IPS-20b (cell line): ENCODE measurements around the gene LNP1.
"Not testable (repeated sequence)": the region's sequence is repeated elsewhere in the genome, so short reads cannot be mapped to it uniquely, and the experiment has no call there.

Experiments
- H3K27ac ChIP-seq: one replicate; pipeline ENCODE4 v1.5.1; 2013; ENCODE audit warnings: low read length
- H3K27me3 ChIP-seq: 2 replicates; pipeline ENCODE4 v1.6.1; 2013; ENCODE audit warnings: mild to moderate bottlenecking, low read length, inconsistent platforms; ENCODE audit not compliant: insufficient read depth
- H3K36me3 ChIP-seq: 2 replicates; pipeline ENCODE4 v1.6.1; 2013; ENCODE audit warnings: low read depth, mild to moderate bottlenecking, inconsistent platforms, low read length, moderate library complexity; ENCODE audit not compliant: insufficient read depth
- H3K4me1 ChIP-seq: 2 replicates; pipeline ENCODE4 v1.6.1; 2013; ENCODE audit warnings: mild to moderate bottlenecking, control low read depth, inconsistent platforms, low read length, moderate library complexity; ENCODE audit not compliant: insufficient read depth
- H3K4me3 ChIP-seq: 2 replicates; pipeline ENCODE4 v1.5.1; 2013; ENCODE audit warnings: mild to moderate bottlenecking, low read length, inconsistent platforms
- H3K9ac ChIP-seq: 2 replicates; pipeline ENCODE4 v1.6.1; 2013; ENCODE audit warnings: low read depth, mild to moderate bottlenecking, inconsistent platforms, low read length, moderate library complexity
- H3K9me3 ChIP-seq: 2 replicates; pipeline ENCODE4 v1.6.1; 2013; ENCODE audit warnings: mild to moderate bottlenecking, low read depth, low read length, inconsistent platforms; ENCODE audit not compliant: insufficient read depth

Gene LNP1

DNA sequence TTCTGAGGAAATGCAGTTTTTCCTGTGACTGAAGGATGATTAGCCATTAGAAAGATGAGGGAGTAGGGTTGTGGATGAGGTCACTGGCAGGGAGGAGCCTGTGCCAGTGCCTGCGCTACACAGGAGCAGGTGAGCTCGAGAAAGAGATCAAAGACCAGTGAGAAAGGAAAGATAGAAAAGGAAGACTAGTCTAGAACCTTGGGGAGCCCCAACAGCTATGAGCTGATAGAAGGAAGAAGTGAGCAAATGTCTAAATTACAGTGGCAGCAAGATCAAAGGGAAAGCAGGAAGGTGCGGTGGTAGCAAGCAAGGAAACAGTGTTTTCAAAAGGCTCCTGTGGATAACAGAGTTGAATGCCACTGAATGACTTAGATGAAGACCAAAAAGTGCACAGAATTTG is 39.6 kb downstream of the LNP1 start:
- Histone ChIP-seq H3K27ac (no peak overlapping the region), H3K36me3 (peaks cover 16% of the 10 kb centered on the region; the same call in 1 of the 2 replicates), H3K4me1 (no peaks in the 10 kb centered on the region), H3K9me3 (peaks cover 29% of the 10 kb centered on the region), H3K4me3 (no peak overlapping the region), H3K9ac (no peak overlapping the region), H3K27me3 (no peaks in the 10 kb centered on the region)

DNA sequence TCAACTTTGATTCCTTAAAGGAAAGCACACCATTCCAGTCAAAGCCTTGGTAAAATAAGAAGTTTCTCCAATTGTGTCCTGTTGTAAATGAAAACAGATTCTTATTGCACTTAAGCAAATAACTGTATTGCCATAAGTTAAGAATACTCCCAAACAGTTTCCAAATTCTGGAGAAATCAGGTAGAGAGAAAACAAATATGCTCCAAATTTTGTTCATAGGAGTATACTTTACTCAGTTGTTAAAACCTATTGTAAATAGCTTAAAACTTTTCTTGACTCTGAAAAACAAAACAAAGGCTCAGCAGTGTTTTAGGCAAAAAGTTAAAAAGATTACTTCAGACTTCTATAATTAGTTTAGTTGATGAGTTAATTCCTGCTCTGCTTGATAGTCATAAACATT is 42.4 kb downstream of the LNP1 start:
- Histone ChIP-seq H3K4me1 (no peaks in the 10 kb centered on the region), H3K9ac (no peak overlapping the region), H3K9me3 (peaks cover 37% of the 10 kb centered on the region), H3K27me3 (no peaks in the 10 kb centered on the region), H3K4me3 (no peak overlapping the region), H3K27ac (no peak overlapping the region), H3K36me3 (peaks cover 16% of the 10 kb centered on the region; the same call in 1 of the 2 replicates)

DNA sequence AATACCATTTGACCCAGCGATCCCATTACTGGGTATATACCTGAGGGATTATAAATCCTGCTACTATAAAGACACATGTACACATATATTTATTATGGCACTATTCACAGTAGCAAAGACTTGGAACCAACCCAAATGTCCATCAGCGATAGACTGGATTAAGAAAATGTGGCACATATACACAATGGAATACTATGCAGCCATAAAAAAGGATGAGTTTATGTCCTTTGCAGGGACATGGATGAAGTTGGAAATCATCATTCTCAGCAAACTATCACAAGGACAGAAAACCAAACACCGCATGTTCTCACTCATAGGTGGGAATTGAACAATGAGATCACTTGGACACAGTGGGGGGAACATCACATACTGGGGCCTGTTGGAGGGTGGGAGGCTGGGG is 45.7 kb downstream of the LNP1 start:
- H3K4me3 ChIP-seq, H3K9ac ChIP-seq, H3K27me3 ChIP-seq, H3K27ac ChIP-seq, H3K4me1 ChIP-seq: not testable (repeated sequence)
- Histone ChIP-seq H3K9me3 (peaks cover 37% of the 10 kb centered on the region), H3K36me3 (peaks cover 16% of the 10 kb centered on the region; the same call in 1 of the 2 replicates)

DNA sequence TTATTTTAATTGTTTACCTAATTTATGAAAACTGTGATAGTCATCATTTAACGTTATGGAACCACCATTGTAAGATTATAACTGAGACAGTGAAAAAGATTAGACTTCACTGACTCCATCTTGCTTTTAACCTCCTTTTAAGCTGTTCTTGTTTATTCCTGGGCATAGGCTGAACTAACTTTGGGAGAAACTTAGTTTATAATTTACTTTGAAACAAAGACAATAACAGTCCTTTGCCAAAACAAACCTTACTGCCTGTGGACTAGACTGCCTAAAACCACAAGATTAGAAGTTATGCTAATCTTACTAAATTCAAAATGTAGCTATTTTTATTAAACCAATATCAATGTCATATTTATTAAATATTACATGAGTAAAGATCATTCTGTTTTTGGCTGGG is 46.7 kb downstream of the LNP1 start:
- Histone ChIP-seq H3K27ac (no peak overlapping the region), H3K4me1 (peaks cover 7% of the 10 kb centered on the region; the same call in 1 of the 2 replicates), H3K27me3 (no peaks in the 10 kb centered on the region), H3K9ac (no peak overlapping the region), H3K36me3 (peaks cover 13% of the 10 kb centered on the region; the same call in 1 of the 2 replicates), H3K9me3 (peaks cover 34% of the 10 kb centered on the region), H3K4me3 (no peak overlapping the region)

DNA sequence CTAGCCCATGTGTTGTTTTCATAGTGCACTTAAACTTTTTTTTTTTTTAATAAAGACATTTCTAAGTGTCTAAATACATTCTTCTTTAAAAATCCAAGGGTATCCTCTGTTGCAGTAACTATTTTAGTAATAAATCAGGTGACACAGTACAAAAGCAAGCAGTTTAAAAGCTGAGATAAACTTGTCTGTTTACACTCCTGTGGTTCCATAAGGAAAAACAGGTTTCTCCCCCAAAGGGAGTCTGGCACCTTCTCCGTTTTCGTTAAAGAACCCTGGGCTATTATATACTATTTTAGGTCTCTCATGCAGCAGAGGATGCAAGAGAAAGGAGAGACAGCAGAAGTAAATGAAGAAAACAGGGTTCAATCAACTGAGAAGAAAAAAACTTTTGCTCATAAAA is 47.9 kb downstream of the LNP1 start:
- Histone ChIP-seq H3K4me1 (peaks cover 7% of the 10 kb centered on the region; the same call in 1 of the 2 replicates), H3K27ac (no peak overlapping the region), H3K9me3 (peaks cover 22% of the 10 kb centered on the region), H3K9ac (no peak overlapping the region), H3K36me3 (0 out of 2 replicates have a peak, but pooled peaks cover 1% of the 10 kb centered on the region), H3K4me3 (no peak overlapping the region), H3K27me3 (no peaks in the 10 kb centered on the region)

DNA sequence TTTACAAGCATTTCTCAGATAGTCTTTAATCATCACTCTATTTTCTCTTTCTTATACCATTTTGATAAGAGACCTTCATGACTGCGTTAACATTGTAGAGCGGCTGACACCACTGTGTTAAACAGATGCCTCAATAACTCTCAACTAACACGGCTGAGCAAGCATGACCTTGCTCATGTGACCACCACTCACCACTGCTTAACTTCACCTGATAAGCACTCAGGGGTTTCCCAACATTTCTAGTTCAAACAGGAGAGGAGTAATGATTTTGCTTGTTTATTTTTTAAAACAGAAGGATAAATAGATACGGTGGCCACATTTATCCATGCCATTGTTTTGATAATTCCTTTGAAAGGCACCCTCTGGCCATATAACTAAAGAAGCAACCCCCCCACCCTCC is 53.3 kb downstream of the LNP1 start:
- Histone ChIP-seq H3K9me3 (no peaks in the 10 kb centered on the region; the same call in 1 of the 2 replicates), H3K9ac (no peak overlapping the region), H3K27me3 (no peaks in the 10 kb centered on the region), H3K4me1 (peaks cover 7% of the 10 kb centered on the region; the same call in 1 of the 2 replicates), H3K36me3 (0 out of 2 replicates have a peak, but pooled peaks cover 3% of the 10 kb centered on the region), H3K4me3 (no peak overlapping the region), H3K27ac (no peak overlapping the region)

DNA sequence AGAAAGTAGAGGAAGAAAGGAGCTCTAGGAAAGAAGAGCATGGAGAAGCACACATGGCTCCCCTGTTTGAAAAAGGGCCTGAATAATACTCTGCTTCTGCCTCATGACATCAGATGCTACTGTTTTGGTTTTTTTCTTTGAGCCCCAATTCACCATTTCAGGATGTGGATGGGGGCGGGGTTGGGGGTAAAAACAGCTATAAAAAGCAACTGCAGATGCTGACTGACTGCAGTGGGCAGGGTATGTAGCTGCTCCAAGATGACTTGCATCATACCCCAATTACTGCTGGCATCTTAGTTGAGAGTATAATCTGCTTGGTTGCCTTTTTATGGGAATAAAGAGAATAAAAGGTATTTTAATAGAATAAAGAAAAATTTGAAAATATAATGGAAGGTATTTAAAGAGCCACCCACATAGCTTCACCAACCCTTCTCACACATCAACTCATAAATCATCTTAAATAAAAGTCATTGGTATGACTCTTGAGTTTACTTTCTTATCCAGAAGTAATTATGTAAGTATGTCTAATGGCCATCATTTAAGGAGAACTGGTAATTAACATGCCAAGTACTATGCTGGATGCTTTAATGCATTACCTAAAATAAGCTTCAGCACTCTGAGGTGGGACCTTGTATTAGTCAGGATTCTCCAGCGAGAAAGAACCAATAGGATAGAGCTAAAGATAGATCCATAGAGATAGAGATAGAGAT is 54.7 kb downstream of the LNP1 start:
- Histone ChIP-seq H3K9ac (no peak overlapping the region), H3K9me3 (no peaks in the 10 kb centered on the region; the same call in 1 of the 2 replicates), H3K27me3 (no peaks in the 10 kb centered on the region), H3K4me3 (no peak overlapping the region), H3K27ac (no peak overlapping the region), H3K4me1 (peaks cover 2% of the 10 kb centered on the region; the same call in 1 of the 2 replicates), H3K36me3 (0 out of 2 replicates have a peak, but pooled peaks cover 3% of the 10 kb centered on the region)

DNA sequence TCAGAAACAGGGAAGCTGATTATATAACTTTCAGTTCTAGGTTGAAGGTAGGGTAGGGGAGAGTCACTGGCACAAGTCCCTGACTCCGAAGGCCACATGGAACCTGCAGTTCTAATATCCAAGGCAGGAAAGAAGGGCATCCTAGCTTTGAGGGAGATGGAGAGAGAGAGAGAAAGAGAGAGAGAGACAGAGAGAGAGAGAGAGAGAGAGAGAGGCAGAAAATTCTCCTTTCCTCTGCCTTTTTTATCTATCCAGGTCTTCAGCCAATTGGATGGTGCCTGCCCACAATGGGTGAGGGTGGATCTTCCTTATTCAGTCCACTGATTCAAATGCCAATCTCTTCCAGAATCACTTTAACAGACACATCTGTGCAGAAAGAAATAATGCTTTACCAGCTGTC is 55.4 kb downstream of the LNP1 start:
- Histone ChIP-seq H3K9ac (no peak overlapping the region), H3K27ac (no peak overlapping the region), H3K36me3 (0 out of 2 replicates have a peak, but pooled peaks cover 3% of the 10 kb centered on the region), H3K4me1 (no peaks in the 10 kb centered on the region), H3K4me3 (no peak overlapping the region), H3K9me3 (no peaks in the 10 kb centered on the region; the same call in 1 of the 2 replicates), H3K27me3 (no peaks in the 10 kb centered on the region)

DNA sequence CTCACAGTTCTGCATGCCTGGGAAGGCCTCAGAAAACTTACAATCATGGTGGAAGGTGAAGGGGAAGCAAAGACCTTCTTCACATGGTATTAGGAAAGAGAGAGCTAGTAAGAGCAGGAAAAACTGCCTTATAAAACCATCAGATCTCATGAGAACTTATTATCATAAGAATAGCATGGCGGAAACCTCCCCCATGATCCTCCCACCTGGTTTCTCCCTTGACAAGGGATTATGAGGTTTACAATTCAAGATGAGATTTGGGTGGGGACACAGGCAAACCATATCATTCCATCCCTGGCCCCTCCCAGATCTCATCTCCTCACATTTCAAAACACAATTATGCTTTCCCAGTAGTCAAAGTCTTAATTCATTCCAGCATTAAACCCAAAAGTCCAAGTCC is 56.5 kb downstream of the LNP1 start:
- Histone ChIP-seq H3K9ac (no peak overlapping the region), H3K27ac (no peak overlapping the region), H3K4me1 (no peaks in the 10 kb centered on the region), H3K27me3 (no peaks in the 10 kb centered on the region), H3K36me3 (0 out of 2 replicates have a peak, but pooled peaks cover 3% of the 10 kb centered on the region), H3K4me3 (no peak overlapping the region), H3K9me3 (no peaks in the 10 kb centered on the region; the same call in 1 of the 2 replicates)

DNA sequence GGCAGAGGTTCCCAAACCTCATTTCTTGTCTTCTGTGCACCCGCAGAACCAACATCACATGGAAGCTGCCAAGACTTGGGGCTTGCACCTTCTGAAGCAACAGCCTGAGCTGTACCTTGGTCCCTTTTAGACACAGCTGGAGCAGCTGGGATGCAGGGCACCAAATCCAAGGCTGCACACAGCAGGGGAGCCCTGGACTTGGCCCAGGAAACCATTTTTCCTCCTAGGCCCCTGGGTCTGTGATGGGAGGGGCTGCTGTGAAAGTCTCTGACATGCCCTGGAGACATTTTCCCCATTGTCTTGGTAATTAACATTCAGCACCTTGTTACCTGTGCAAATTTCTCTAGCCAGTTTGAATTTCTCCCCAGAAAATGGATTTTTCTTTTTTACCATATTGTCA is 57.5 kb downstream of the LNP1 start:
- 0 out of 2 replicates have a peak, but pooled peaks cover 3% of the 10 kb centered on the region for H3K36me3 ChIP-seq
- no peaks in the 10 kb centered on the region; the same call in 1 of the 2 replicates for H3K9me3 ChIP-seq

DNA sequence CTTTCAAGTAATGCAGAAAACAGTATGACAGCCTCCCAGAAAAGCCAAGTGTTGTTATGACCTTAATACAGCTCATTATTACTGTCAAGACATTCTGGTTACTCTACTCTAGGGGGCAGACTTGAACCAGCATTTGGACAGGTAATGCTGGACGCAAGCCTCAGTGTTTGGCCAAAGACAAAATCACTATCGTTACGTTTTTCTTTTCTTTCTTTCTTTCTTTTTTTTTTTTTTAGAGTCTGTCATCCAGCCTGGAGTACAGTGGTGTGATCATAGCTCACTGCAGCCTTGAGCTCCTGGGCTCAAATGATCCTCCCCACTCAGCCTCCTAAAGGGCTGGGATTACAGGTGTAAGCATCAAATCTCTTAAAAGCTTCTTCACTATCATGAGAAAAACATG is 61.7 kb downstream of the LNP1 start:
- H3K36me3 ChIP-seq = no peaks in the 10 kb centered on the region
- H3K27ac ChIP-seq = no peak overlapping the region
- H3K9me3 ChIP-seq = peaks cover 11% of the 10 kb centered on the region
- no peak overlapping the region for H3K4me3 ChIP-seq
- no peaks in the 10 kb centered on the region for H3K4me1 ChIP-seq
- no peak overlapping the region for H3K9ac ChIP-seq
- H3K27me3 ChIP-seq = no peaks in the 10 kb centered on the region

More for the DNA sequence above, 57.5 kb downstream of the LNP1 start:
- H3K4me1 ChIP-seq = no peaks in the 10 kb centered on the region
- no peak overlapping the region for H3K27ac ChIP-seq
- H3K9ac ChIP-seq = no peak overlapping the region
- H3K27me3 ChIP-seq = no peaks in the 10 kb centered on the region
- no peak overlapping the region for H3K4me3 ChIP-seq

DNA sequence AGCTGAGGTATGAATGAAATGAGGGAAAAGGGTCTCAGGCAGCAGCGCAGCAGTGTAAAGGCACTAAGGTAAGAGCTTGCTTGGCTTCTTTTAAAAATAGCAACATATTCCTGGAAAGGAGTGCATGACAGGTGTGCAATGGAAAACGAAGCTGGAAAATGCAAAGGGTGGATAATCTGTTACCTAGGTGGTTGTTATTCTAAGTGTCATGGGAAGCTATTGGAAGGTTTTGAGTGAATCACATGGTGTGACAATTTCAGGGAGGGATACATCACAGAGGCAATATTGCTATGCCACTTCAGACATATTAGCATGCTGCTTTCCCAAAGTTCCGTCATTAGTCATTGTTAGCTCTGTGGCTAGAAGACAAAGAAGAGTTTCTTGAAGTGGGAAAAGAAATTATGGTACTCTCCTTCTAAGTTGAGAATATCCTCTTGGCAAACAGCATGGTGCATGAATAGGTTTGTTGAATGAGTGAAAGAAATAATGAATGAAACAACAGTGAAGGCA is 62.4 kb downstream of the LNP1 start:
- Histone ChIP-seq H3K27ac (no peak overlapping the region), H3K4me3 (no peak overlapping the region), H3K9me3 (peaks cover 18% of the 10 kb centered on the region), H3K4me1 (no peaks in the 10 kb centered on the region), H3K27me3 (no peaks in the 10 kb centered on the region), H3K9ac (no peak overlapping the region), H3K36me3 (no peaks in the 10 kb centered on the region)
